Skin of body (tissue), 2 donors: ENCODE data around the gene MAP3K12. TPM values are rescaled to one million over a fixed set of nuclear protein-coding genes. Genes with fewer than 3 reads are reported as not detected.
A peak's percentile ranks its signal among the peaks of the same experiment; 100 is the strongest.

Source experiments
- DNase-seq: peaks from one replicate; lab custom pipeline; 2025; lab: John Stamatoyannopoulos, UW
- total RNA-seq: library from RNA; depleted of rRNA; stranded (reverse); fragments of >200 nt; gene quantifications from one replicate; pipeline ENCODE4 v1.2.3, GENCODE V29; 2014

MAP3K12 gene
- total RNA-seq, 1 donor from 2014 or later: 12.8 TPM

GRCh38 chr12:53510181-53510812 is 11.0 kb upstream of the MAP3K12 start:
- no peak for DNase-seq

- peak; percentile 51 for DNase-seq
Measured at GRCh38 chr12:53508534-53509170, 9.4 kb upstream of the MAP3K12 start.

GRCh38 chr12:53507603-53507885 is 8.3 kb upstream of the MAP3K12 start:
- DNase-seq: no peak

- no peak for DNase-seq
Measured at GRCh38 chr12:53506881-53507602, 7.8 kb upstream of the MAP3K12 start, which contains the start of gene NPFF. Gene NPFF, minus strand, starts transcription at chr12:53507484. Its CDS starts 10 bp downstream, at chr12:53507474.

GRCh38 chr12:53506450-53506785 is 7.2 kb upstream of the MAP3K12 start:
- no peak for DNase-seq

- DNase-seq: no peak
Measured at GRCh38 chr12:53505555-53506449, 6.5 kb upstream of the MAP3K12 start.

GRCh38 chr12:53505086-53505485 is 5.8 kb upstream of the MAP3K12 start:
- DNase-seq: no peak

- no peak for DNase-seq
Measured at GRCh38 chr12:53504004-53504920, 5.0 kb upstream of the MAP3K12 start.

- no peak for DNase-seq
Measured at GRCh38 chr12:53502983-53503728, 3.9 kb upstream of the MAP3K12 start.

GRCh38 chr12:53502331-53502730 is 3.1 kb upstream of the MAP3K12 start:
- DNase-seq: no peak

- DNase-seq: no peak
Measured at GRCh38 chr12:53501615-53502181, 2.4 kb upstream of the MAP3K12 start.

GRCh38 chr12:53500776-53501614 is 1.7 kb upstream of the MAP3K12 start, which contains the start of gene TARBP2:
Gene TARBP2, plus strand, starts transcription at chr12:53501283. Its CDS starts 126 bp downstream, at chr12:53501409.
- peak; percentile 100 for DNase-seq

GRCh38 chr12:53500142-53500775 is 1.0 kb upstream of the MAP3K12 start:
- DNase-seq: peak; percentile 76

GRCh38 chr12:53498235-53498630 is 1.0 kb downstream of the MAP3K12 start:
- DNase-seq: no peak

GRCh38 chr12:53497461-53497860 is 1.8 kb downstream of the MAP3K12 start:
- no peak for DNase-seq

GRCh38 chr12:53496752-53497032 is 2.6 kb downstream of the MAP3K12 start:
- no peak for DNase-seq

- DNase-seq: peak; percentile 32
Measured at GRCh38 chr12:53495903-53496751, 3.1 kb downstream of the MAP3K12 start.
